Umbilical cord (tissue), 2 donors: ENCODE results near the gene TDRD7. TPM values are rescaled to one million over a fixed set of nuclear protein-coding genes. Genes with fewer than 3 reads are reported as not detected.

Experiments
- DNase-seq: peaks from one replicate; pipeline ENCODE4 v3.0.0-alpha.2; 2015; ENCODE audit warnings: low spot score
- total RNA-seq: library from RNA; depleted of rRNA; stranded (reverse); fragments of >200 nt; gene quantifications from one replicate; pipeline ENCODE4 v1.2.3, GENCODE V29; 2014; ENCODE audit warnings: low replicate concordance; ENCODE audit not compliant: insufficient read depth

The TDRD7 gene
- total RNA-seq, 1 donor from 2014 or later, result 4.8 TPM

GRCh38 chr9:97387936-97388684 is 23.8 kb upstream of the TDRD7 start:
- DNase-seq, result no peak

GRCh38 chr9:97388721-97389238 is 23.1 kb upstream of the TDRD7 start:
- no peak for DNase-seq

GRCh38 chr9:97389249-97389648 is 22.6 kb upstream of the TDRD7 start:
- no peak for DNase-seq

- DNase-seq, result no peak
Observed at GRCh38 chr9:97390791-97391406, 21.0 kb upstream of the TDRD7 start.

- no peak for DNase-seq
Observed at GRCh38 chr9:97394881-97395280, 17.0 kb upstream of the TDRD7 start.

GRCh38 chr9:97395745-97396144 is 16.2 kb upstream of the TDRD7 start:
- no peak for DNase-seq

GRCh38 chr9:97396256-97396655 is 15.6 kb upstream of the TDRD7 start:
- no peak for DNase-seq

GRCh38 chr9:97397220-97397619 is 14.7 kb upstream of the TDRD7 start:
- no peak for DNase-seq

- peak; percentile 61 for DNase-seq
Observed at GRCh38 chr9:97398999-97399758, 12.7 kb upstream of the TDRD7 start.

GRCh38 chr9:97403746-97404316 is 8.1 kb upstream of the TDRD7 start:
- DNase-seq, result no peak

GRCh38 chr9:97405551-97405950 is 6.3 kb upstream of the TDRD7 start:
- DNase-seq, result no peak

- no peak for DNase-seq
Observed at GRCh38 chr9:97406620-97407177, 5.2 kb upstream of the TDRD7 start.

- DNase-seq, result no peak
Observed at GRCh38 chr9:97408562-97408961, 3.3 kb upstream of the TDRD7 start.

GRCh38 chr9:97411440-97411788 is 482 bp upstream of the TDRD7 start:
- DNase-seq, result no peak

GRCh38 chr9:97412626-97413385 is 910 bp downstream of the TDRD7 start:
- peak; percentile 16 for DNase-seq

GRCh38 chr9:97413462-97413861 is 1.6 kb downstream of the TDRD7 start:
- no peak for DNase-seq

- no peak for DNase-seq
Observed at GRCh38 chr9:97415146-97415545, 3.2 kb downstream of the TDRD7 start.

- no peak for DNase-seq
Observed at GRCh38 chr9:97418880-97419279, 7.0 kb downstream of the TDRD7 start.

- no peak for DNase-seq
Observed at GRCh38 chr9:97419309-97419867, 7.5 kb downstream of the TDRD7 start.

GRCh38 chr9:97425336-97425972 is 13.6 kb downstream of the TDRD7 start:
- DNase-seq, result no peak
